ENCODE results near the gene C13orf46. TPM values are rescaled to one million over a fixed set of nuclear protein-coding genes. Genes with fewer than 3 reads are reported as not detected.

C13orf46 gene
- total and polyA plus RNA-seq, 10 of the 15 experiments (the other 5 are each of a cell fraction or from before 2014, with no cell fraction given), result 0.01 to 0.18 (median 0.09) TPM; not detected in 6

- intact Hi-C loops (cut with micrococcal nuclease; ENCODE audit: unreplicated experiment) (no loop called here), in situ Hi-C loops (cut with MboI) (no loop called here)
- 94% methylated on average over 10 of the region's 10 CpGs for WGBS (ENCODE audit: insufficient coverage, insufficient replicate concordance, low lambda C conversion rate, missing lambda C conversion rate)
- Histone ChIP-seq H3K36me3 (ENCODE audit: control insufficient read depth in 2 of 2, insufficient read depth in 2 of 2, low read length in 1 of 2) (peaks cover 5 to 8% of the 10 kb centered on the region in 2 experiments; a peak in 3 of 4 replicates), H3K27ac (ENCODE audit: control insufficient read depth, insufficient read depth) (no peak overlapping the region), H2AFZ (ENCODE audit: control insufficient read depth, low read depth, low read length) (no peak overlapping the region), H3K9me3 (replicated peaks; ENCODE audit: control insufficient read depth, insufficient read depth, low read length) (no peaks in the 10 kb centered on the region; the same call in 2 of the 3 replicates), H3K4me3 (no peak overlapping the region), H3K9ac (ENCODE audit: control insufficient read depth, insufficient read depth, low read length) (no peak overlapping the region), H3K4me2 (ENCODE audit: control insufficient read depth, insufficient read depth) (no peak overlapping the region), H4K20me1 (ENCODE audit: control insufficient read depth, insufficient read depth) (no peaks in the 10 kb centered on the region), H3K79me2 (ENCODE audit: control insufficient read depth, insufficient read depth, low read length) (no peaks in the 10 kb centered on the region), H3K4me1 (ENCODE audit: control insufficient read depth, insufficient read depth, low read length) (no peaks in the 10 kb centered on the region; the same call in 1 of the 2 replicates), H3K27me3 (replicated peaks in 1 of 2; ENCODE audit: control insufficient read depth in 2 of 2, insufficient read depth in 2 of 2, low read length in 1 of 2) (no peaks in the 10 kb centered on the region)
- RAD21 ChIA-PET (ENCODE audit: unreplicated experiment), result no interaction called here
- ATAC-seq (no peak), DNase-seq (ENCODE audit: low read depth, low spot score) (no peak), FAIRE-seq (no peak)
- SMC1A ChIA-PET (ENCODE audit: uncharacterized antibody, unreplicated experiment), result no interaction called here
- POLR2A ChIA-PET, result no interaction called here
- CTCF ChIA-PET, result no interaction called here
- BruUV-seq (replicated peaks), result no TSS peak
- TF ChIP-seq ASH2L (IDR thresholded peaks at IDR 0.05; ENCODE audit: borderline replicate concordance, low read depth), result no peak
- TF ChIP-seq TCF7 (IDR thresholded peaks at IDR 0.05; ENCODE audit: borderline replicate concordance), result no peak
- TF ChIP-seq NBN (IDR thresholded peaks at IDR 0.05), result no peak
- TF ChIP-seq MYB (IDR thresholded peaks at IDR 0.05; ENCODE audit: borderline replicate concordance, low read depth, low read length), result no peak
- no peak for TF ChIP-seq CHD2 (IDR thresholded peaks at IDR 0.05; ENCODE audit: borderline replicate concordance, low read depth, low read length)
- TF ChIP-seq CHD4 (IDR thresholded peaks at IDR 0.05), result no peak
- no peak for TF ChIP-seq NFYA (IDR thresholded peaks at IDR 0.05; ENCODE audit: borderline replicate concordance, low read depth, low read length)
- TF ChIP-seq NR2C1 (IDR thresholded peaks at IDR 0.05), result no peak
- TF ChIP-seq SREBF2 (IDR thresholded peaks at IDR 0.05; ENCODE audit: low read length), result no peak
- no peak for TF ChIP-seq CBX3 (IDR thresholded peaks at IDR 0.05; ENCODE audit: borderline replicate concordance, low read depth)
- no peak for TF ChIP-seq ZBTB4 (CRISPR knock-in tag; IDR thresholded peaks at IDR 0.05)
Observed at GRCh38 chr13:113991191-113991669, 17.4 kb upstream of the C13orf46 start.
